H9 (cell line): ENCODE data around the gene PCDHGB7. TPM values are rescaled to one million over a fixed set of nuclear protein-coding genes. Genes with fewer than 3 reads are reported as not detected.

ENCODE experiments used
- DNase-seq: peaks from one replicate; pipeline ENCODE4 v3.0.0-alpha.2; 2017
- H2AFZ ChIP-seq: one replicate; pipeline ENCODE4 v1.6.1; 2013; ENCODE audit warnings: mild to moderate bottlenecking, low read length, control low read depth, moderate library complexity
- H2AK5ac ChIP-seq: 2 replicates; pipeline ENCODE4 v1.6.1; 2013; ENCODE audit warnings: low read length, control low read depth, mixed read lengths; ENCODE audit not compliant: insufficient read length
- H2BK120ac ChIP-seq: one replicate; pipeline ENCODE4 v1.6.1; 2013; ENCODE audit warnings: low read depth, mild to moderate bottlenecking, low read length, control low read depth, inconsistent platforms; ENCODE audit not compliant: poor library complexity, severe bottlenecking
- H2BK12ac ChIP-seq: 2 replicates; pipeline ENCODE4 v1.6.1; 2013; ENCODE audit warnings: low read length, control low read depth, mixed read lengths, low read depth; ENCODE audit not compliant: insufficient read length
- H2BK15ac ChIP-seq: 2 replicates; pipeline ENCODE4 v1.6.1; 2013; ENCODE audit warnings: low read depth, low read length, control low read depth
- H2BK20ac ChIP-seq: one replicate; pipeline ENCODE4 v1.6.1; 2013; ENCODE audit warnings: low read depth, mild to moderate bottlenecking, low read length, control low read depth, inconsistent platforms; ENCODE audit not compliant: poor library complexity, severe bottlenecking
- H2BK5ac ChIP-seq: 2 replicates; pipeline ENCODE4 v1.6.1; 2013; ENCODE audit warnings: low read length, control low read depth, mixed read lengths; ENCODE audit not compliant: insufficient read length
- H3K14ac ChIP-seq: 2 replicates; pipeline ENCODE4 v1.6.1; 2013; ENCODE audit warnings: low read length, control low read depth; ENCODE audit not compliant: insufficient read depth
- H3K18ac ChIP-seq: 2 replicates; pipeline ENCODE4 v1.6.1; 2013; ENCODE audit warnings: low read depth, mild to moderate bottlenecking, mixed read lengths, low read length, control low read depth; ENCODE audit not compliant: insufficient read length
- H3K23ac ChIP-seq: 2 replicates; pipeline ENCODE4 v1.6.1; 2013; ENCODE audit warnings: low read length, control low read depth, mixed read lengths, low read depth; ENCODE audit not compliant: insufficient read length
- H3K23me2 ChIP-seq: 2 replicates; pipeline ENCODE4 v1.6.1; 2013; ENCODE audit warnings: low read depth, mild to moderate bottlenecking, mixed read lengths, low read length, control low read depth; ENCODE audit not compliant: insufficient read length, poor library complexity, severe bottlenecking
- H3K27ac ChIP-seq: 2 replicates; pipeline ENCODE4 v1.5.1; 2013; ENCODE audit warnings: low read length, control low read depth, mixed read lengths, low read depth; ENCODE audit not compliant: insufficient read length
- H3K27me3 ChIP-seq: 2 replicates; pipeline ENCODE4 v1.6.1; 2013; ENCODE audit warnings: low read length, control low read depth, inconsistent platforms; ENCODE audit not compliant: insufficient read depth
- H3K4ac ChIP-seq: 2 replicates; pipeline ENCODE4 v1.6.1; 2013; ENCODE audit warnings: low read depth, mild to moderate bottlenecking, control low read depth, inconsistent platforms, low read length, moderate library complexity
- H3K4me1 ChIP-seq: 2 replicates; pipeline ENCODE4 v1.6.1; 2013; ENCODE audit warnings: low read length, control low read depth, inconsistent platforms; ENCODE audit not compliant: insufficient read depth
- H3K4me2 ChIP-seq: 2 replicates; pipeline ENCODE4 v1.6.1; 2013; ENCODE audit warnings: low read length, control low read depth, mixed read lengths; ENCODE audit not compliant: insufficient read length, insufficient read depth
- H3K56ac ChIP-seq: 2 replicates; pipeline ENCODE4 v1.6.1; 2013; ENCODE audit warnings: low read depth, mild to moderate bottlenecking, mixed read lengths, low read length, control low read depth; ENCODE audit not compliant: insufficient read length
- H3K79me1 ChIP-seq: 2 replicates; pipeline ENCODE4 v1.6.1; 2013; ENCODE audit warnings: low read depth, mild to moderate bottlenecking, moderate library complexity, low read length, control low read depth, inconsistent platforms; ENCODE audit not compliant: insufficient read depth, poor library complexity, severe bottlenecking
- H3K79me2 ChIP-seq: 2 replicates; pipeline ENCODE4 v1.6.1; 2013; ENCODE audit warnings: low read length, control low read depth, inconsistent platforms; ENCODE audit not compliant: insufficient read depth
- H3K9ac ChIP-seq: 2 replicates; pipeline ENCODE4 v1.6.1; 2013; ENCODE audit warnings: low read length, control low read depth, mixed read lengths; ENCODE audit not compliant: insufficient read length; ENCODE audit errors: extremely low read depth
- H3K9me3 ChIP-seq: one replicate; pipeline ENCODE4 v1.6.1; 2013; ENCODE audit warnings: low read depth, low read length, inconsistent platforms; ENCODE audit not compliant: control insufficient read depth
- H3T11ph ChIP-seq: one replicate; pipeline ENCODE4 v1.6.1; 2013; ENCODE audit warnings: mild to moderate bottlenecking, low read length, control low read depth, inconsistent platforms
- H4K20me1 ChIP-seq: one replicate; pipeline ENCODE4 v1.6.1; 2013; ENCODE audit not compliant: control insufficient read depth, insufficient read length, insufficient read depth
- H4K5ac ChIP-seq: 2 replicates; pipeline ENCODE4 v1.6.1; 2013; ENCODE audit warnings: low read depth, mild to moderate bottlenecking, mixed read lengths, low read length, control low read depth; ENCODE audit not compliant: insufficient read length
- H4K8ac ChIP-seq: replicated peaks from 2 replicates; pipeline ENCODE4 v1.6.1; 2013; ENCODE audit warnings: low read length, control low read depth, mixed read lengths, low read depth; ENCODE audit not compliant: insufficient read length
- H4K91ac ChIP-seq: 2 replicates; pipeline ENCODE4 v1.6.1; 2013; ENCODE audit warnings: low read depth, mild to moderate bottlenecking, moderate library complexity, mixed read lengths, low read length, control low read depth; ENCODE audit not compliant: insufficient read length
- H3K27ac Mint-ChIP-seq, 3 experiments: 2 replicates in 2 of 3; 3 replicates in 1 of 3; pipeline ENCODE4 v1.8.0; 2020 to 2021; ENCODE audit warnings: mixed read lengths in 3 of 3, mild to moderate bottlenecking in 1 of 3, moderate library complexity in 1 of 3
- H3K27me3 Mint-ChIP-seq: 2 replicates; pipeline ENCODE4 v1.8.0; 2021; ENCODE audit warnings: low read depth, mild to moderate bottlenecking, moderate library complexity, mixed read lengths
- H3K36me3 Mint-ChIP-seq, 3 experiments: 2 replicates in 2 of 3; 3 replicates in 1 of 3; pipeline ENCODE4 v1.8.0; 2020 to 2021; ENCODE audit warnings: low read depth in 3 of 3, mixed read lengths in 3 of 3; ENCODE audit not compliant: insufficient read depth in 1 of 3
- H3K4me1 Mint-ChIP-seq, 2 experiments: 2 replicates each; pipeline ENCODE4 v1.8.0; 2020; ENCODE audit warnings: mixed read lengths in 2 of 2
- H3K4me3 Mint-ChIP-seq, 2 experiments: 2 replicates in 1 of 2; 3 replicates in 1 of 2; pipeline ENCODE4 v1.8.0; 2020 to 2021; ENCODE audit warnings: mild to moderate bottlenecking in 2 of 2, mixed read lengths in 2 of 2, moderate library complexity in 1 of 2
- H3K9me3 Mint-ChIP-seq, 2 experiments: 2 replicates in 1 of 2; 3 replicates in 1 of 2; pipeline ENCODE4 v1.8.0; 2020; ENCODE audit warnings: mild to moderate bottlenecking in 2 of 2, mixed read lengths in 2 of 2, moderate library complexity in 1 of 2
- WGBS: extraction: QIAGEN DNeasy Blood & Tissue Kit; methylation state at CpG from one replicate; pipeline ENCODE4 v1.1.7; 2013; ENCODE audit warnings: missing lambda C conversion rate, low lambda C conversion rate, mixed read lengths; ENCODE audit not compliant: insufficient read length; ENCODE audit errors: extremely low coverage; 5-methylcytosine and 5-hydroxymethylcytosine counted together
- total RNA-seq: library from RNA; stranded (reverse); gene quantifications from 2 replicates; pipeline ENCODE4 v1.2.1, GENCODE V29; 2021
- TF ChIP-seq, protein P1 (sequence below): fragments of 200-600 bp; sonication (generic); conservative IDR thresholded peaks from 3 replicates; pipeline ENCODE4 v1.8.0; 2021; ENCODE audit warnings: antibody characterized with exemption, mild to moderate bottlenecking

The PCDHGB7 gene
- total RNA-seq, 1 experiment from 2014 or later: 7.7 TPM

DNA sequence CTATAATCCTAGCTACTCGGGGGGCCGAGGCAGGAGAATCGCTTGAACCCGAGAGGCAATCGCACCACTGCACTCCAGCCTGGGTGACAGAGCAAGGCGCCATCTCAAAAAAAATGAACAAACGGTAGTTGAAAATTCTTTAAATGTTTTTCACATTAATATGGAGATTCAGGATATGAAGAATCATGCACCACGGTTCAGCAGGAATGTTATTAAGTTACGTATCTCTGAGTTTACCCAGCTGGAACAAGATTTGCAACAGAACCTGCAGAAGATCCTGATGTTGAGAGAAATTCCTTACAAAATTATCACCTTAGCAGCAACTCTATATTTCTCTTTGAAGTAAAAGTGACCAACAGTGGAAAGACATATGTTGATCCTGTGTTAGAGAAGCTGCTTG, 22.9 kb downstream of the PCDHGB7 start:
- Histone ChIP-seq H2BK15ac (no peak overlapping the region), H4K8ac (no peak overlapping the region), H3K4me1 (peaks cover 2% of the 10 kb centered on the region; the same call in 1 of the 2 replicates), H3K18ac (no peak overlapping the region), H3K9ac (no peak overlapping the region), H3K14ac (no peak overlapping the region), H2BK12ac (no peak overlapping the region), H3K79me1 (no peaks in the 10 kb centered on the region), H2AFZ (no peak overlapping the region), H3K79me2 (no peaks in the 10 kb centered on the region), H2BK120ac (no peak overlapping the region), H3K56ac (no peak overlapping the region), H3K9me3 (no peaks in the 10 kb centered on the region), H3K23me2 (no peaks in the 10 kb centered on the region), H2AK5ac (no peak overlapping the region), H3T11ph (no peak overlapping the region), H2BK20ac (no peak overlapping the region), H3K4me2 (no peak overlapping the region), H3K27me3 (no peaks in the 10 kb centered on the region), H4K5ac (no peak overlapping the region), H4K20me1 (no peaks in the 10 kb centered on the region), H2BK5ac (no peak overlapping the region), H4K91ac (no peak overlapping the region), H3K4ac (no peak overlapping the region), H3K23ac (no peak overlapping the region), H3K27ac (no peak overlapping the region)
- H3K27ac Mint-ChIP-seq: no peak overlapping the region
- H3K4me1 Mint-ChIP-seq: peaks cover 5 to 9% of the 10 kb centered on the region in 2 experiments; a peak in 3 of 4 replicates
- H3K36me3 Mint-ChIP-seq: peaks cover 5 to 13% (median 10%) of the 10 kb centered on the region in 3 experiments; a peak in 6 of 7 replicates
- no peaks in the 10 kb centered on the region for H3K27me3 Mint-ChIP-seq
- H3K4me3 Mint-ChIP-seq: no peak overlapping the region
- DNase-seq: no peak
- H3K9me3 Mint-ChIP-seq: peaks cover 11 to 14% of the 10 kb centered on the region in 2 experiments; a peak in 3 of 5 replicates
- whole genome bisulfite sequencing: no CpG with 5 or more reads among the region's 9 CpGs
- TF ChIP-seq, protein P1, sequence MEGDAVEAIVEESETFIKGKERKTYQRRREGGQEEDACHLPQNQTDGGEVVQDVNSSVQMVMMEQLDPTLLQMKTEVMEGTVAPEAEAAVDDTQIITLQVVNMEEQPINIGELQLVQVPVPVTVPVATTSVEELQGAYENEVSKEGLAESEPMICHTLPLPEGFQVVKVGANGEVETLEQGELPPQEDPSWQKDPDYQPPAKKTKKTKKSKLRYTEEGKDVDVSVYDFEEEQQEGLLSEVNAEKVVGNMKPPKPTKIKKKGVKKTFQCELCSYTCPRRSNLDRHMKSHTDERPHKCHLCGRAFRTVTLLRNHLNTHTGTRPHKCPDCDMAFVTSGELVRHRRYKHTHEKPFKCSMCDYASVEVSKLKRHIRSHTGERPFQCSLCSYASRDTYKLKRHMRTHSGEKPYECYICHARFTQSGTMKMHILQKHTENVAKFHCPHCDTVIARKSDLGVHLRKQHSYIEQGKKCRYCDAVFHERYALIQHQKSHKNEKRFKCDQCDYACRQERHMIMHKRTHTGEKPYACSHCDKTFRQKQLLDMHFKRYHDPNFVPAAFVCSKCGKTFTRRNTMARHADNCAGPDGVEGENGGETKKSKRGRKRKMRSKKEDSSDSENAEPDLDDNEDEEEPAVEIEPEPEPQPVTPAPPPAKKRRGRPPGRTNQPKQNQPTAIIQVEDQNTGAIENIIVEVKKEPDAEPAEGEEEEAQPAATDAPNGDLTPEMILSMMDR: no peak
